GM23338 (cell line): ENCODE measurements around the gene HMOX1. TPM values are rescaled to one million over a fixed set of nuclear protein-coding genes. Genes with fewer than 3 reads are reported as not detected.

Experiments
- ATAC-seq: fragments of 200-7000 bp; cut with Tn5 transposase; 3 replicates; pipeline ENCODE4 v1.9.1; 2020
- DNase-seq: peaks from one replicate; pipeline ENCODE4 v3.0.0-alpha.2; 2015; ENCODE audit warnings: low spot score
- H2AFZ ChIP-seq: fragments of 200-600 bp; sonication (generic); 2 replicates; pipeline ENCODE4 v1.8.0; 2016; ENCODE audit warnings: antibody characterized with exemption, mild to moderate bottlenecking, moderate library complexity
- H3F3A ChIP-seq: fragments of 200-600 bp; sonication (generic); replicated peaks from 2 replicates; pipeline ENCODE4 v1.8.0; 2017; ENCODE audit warnings: antibody characterized with exemption, mixed run types, low read depth
- H3K27ac ChIP-seq: fragments of 200-600 bp; sonication (generic); 2 replicates; pipeline ENCODE4 v1.6.1; 2016; ENCODE audit warnings: low read depth
- H3K27me3 ChIP-seq: fragments of 200-600 bp; sonication (generic); 2 replicates; pipeline ENCODE4 v1.8.0; 2016; ENCODE audit warnings: mild to moderate bottlenecking, mixed run types, moderate library complexity; ENCODE audit not compliant: insufficient read depth
- H3K36me3 ChIP-seq: fragments of 200-600 bp; sonication (generic); 2 replicates; pipeline ENCODE4 v1.8.0; 2016; ENCODE audit warnings: mild to moderate bottlenecking; ENCODE audit not compliant: insufficient read depth
- H3K4me1 ChIP-seq: fragments of 200-600 bp; sonication (generic); 2 replicates; pipeline ENCODE4 v1.8.0; 2016; ENCODE audit warnings: mild to moderate bottlenecking, moderate library complexity; ENCODE audit not compliant: insufficient read depth
- H3K4me2 ChIP-seq: fragments of 200-600 bp; sonication (generic); 2 replicates; pipeline ENCODE4 v1.7.1; 2017; ENCODE audit warnings: mixed run types
- H3K4me3 ChIP-seq: fragments of 200-600 bp; sonication (generic); 2 replicates; pipeline ENCODE4 v1.6.1; 2016; ENCODE audit warnings: mixed run types
- H3K79me2 ChIP-seq: fragments of 200-600 bp; sonication (generic); replicated peaks from 2 replicates; pipeline ENCODE4 v1.8.0; 2017; ENCODE audit warnings: mild to moderate bottlenecking; ENCODE audit not compliant: insufficient read depth
- H3K9me2 ChIP-seq: fragments of 200-600 bp; sonication (generic); 2 replicates; pipeline ENCODE4 v1.8.0; 2017; ENCODE audit not compliant: insufficient read depth
- H4K20me1 ChIP-seq: fragments of 200-600 bp; sonication (generic); replicated peaks from 2 replicates; pipeline ENCODE4 v1.8.0; 2017; ENCODE audit warnings: mild to moderate bottlenecking; ENCODE audit not compliant: insufficient read depth
- H3K27ac Mint-ChIP-seq: 2 replicates; pipeline ENCODE4 v1.8.0; 2020; ENCODE audit warnings: inconsistent platforms, mild to moderate bottlenecking, moderate library complexity, mixed read lengths
- H3K27me3 Mint-ChIP-seq: 3 replicates; pipeline ENCODE4 v1.8.0; 2022; ENCODE audit warnings: low read depth, mild to moderate bottlenecking, moderate library complexity, mixed read lengths, inconsistent platforms; ENCODE audit not compliant: insufficient read depth, poor library complexity
- H3K36me3 Mint-ChIP-seq: 3 replicates; pipeline ENCODE4 v1.8.0; 2021; ENCODE audit warnings: low read depth, mild to moderate bottlenecking, inconsistent platforms, moderate library complexity, mixed read lengths
- H3K4me1 Mint-ChIP-seq: 3 replicates; pipeline ENCODE4 v1.8.0; 2020; ENCODE audit warnings: mild to moderate bottlenecking, inconsistent platforms, mixed read lengths
- H3K4me3 Mint-ChIP-seq: 3 replicates; pipeline ENCODE4 v1.8.0; 2021; ENCODE audit warnings: moderate library complexity, mild to moderate bottlenecking, inconsistent platforms, mixed read lengths
- H3K9me3 Mint-ChIP-seq: 3 replicates; pipeline ENCODE4 v1.8.0; 2020; ENCODE audit warnings: moderate library complexity, mild to moderate bottlenecking, inconsistent platforms, mixed read lengths
- CREB1 ChIP-seq: fragments of 250-450 bp; sonication (Bioruptor Pico); IDR thresholded peaks from 2 replicates; pipeline ENCODE4 v1.5.0; 2020; ENCODE audit warnings: low read depth, mild to moderate bottlenecking, moderate library complexity
- EZH2 ChIP-seq: fragments of 200-600 bp; sonication (generic); IDR thresholded peaks from one replicate; pipeline ENCODE4 v1.8.0; 2017; ENCODE audit warnings: antibody characterized with exemption, mild to moderate bottlenecking, low read depth; ENCODE audit not compliant: unreplicated experiment
- JUNB ChIP-seq: IDR thresholded peaks from one replicate; pipeline ENCODE4 v1.6.1; 2016; ENCODE audit warnings: antibody characterized with exemption; ENCODE audit not compliant: unreplicated experiment
- NANOG ChIP-seq: IDR thresholded peaks from 2 replicates; pipeline ENCODE4 v1.6.1; 2016; ENCODE audit warnings: antibody characterized with exemption, borderline replicate concordance
- POLR2AphosphoS5 ChIP-seq: IDR thresholded peaks from 2 replicates; pipeline ENCODE4 v1.6.1; 2016; ENCODE audit warnings: antibody characterized with exemption, low read depth
- REST ChIP-seq: IDR thresholded peaks from one replicate; pipeline ENCODE4 v1.6.1; 2018; ENCODE audit warnings: antibody characterized with exemption; ENCODE audit not compliant: unreplicated experiment
- STAT1 ChIP-seq: IDR thresholded peaks from one replicate; pipeline ENCODE4 v1.6.1; 2016; ENCODE audit warnings: antibody characterized with exemption; ENCODE audit not compliant: unreplicated experiment
- ZNF331 ChIP-seq: fragments of 250-450 bp; sonication (Bioruptor Pico); IDR thresholded peaks from 2 replicates; pipeline ENCODE4 v1.5.0; 2020; ENCODE audit warnings: low read depth, mild to moderate bottlenecking, moderate library complexity
- ZNF462 ChIP-seq: fragments of 250-450 bp; sonication (Bioruptor Pico); IDR thresholded peaks from 2 replicates; pipeline ENCODE4 v1.5.0; 2020; ENCODE audit warnings: mild to moderate bottlenecking, moderate library complexity
- polyA plus RNA-seq: library from polyadenylated mRNA; unstranded; fragments of >200 nt; fragmentation: Nextera tagmentation; extraction: Ambion mirVana; gene quantifications from 2 replicates; pipeline ENCODE4 v1.2.1, GENCODE V29; 2016
- total RNA-seq: library from RNA; depleted of rRNA; stranded (reverse); fragments of >200 nt; shearing (Covaris generic); gene quantifications from 2 replicates; pipeline ENCODE4 v1.2.3, GENCODE V29; 2014
- TF ChIP-seq, protein P1 (sequence below): IDR thresholded peaks from 2 replicates; pipeline ENCODE4 v1.6.1; 2016; ENCODE audit warnings: antibody characterized with exemption
- TF ChIP-seq, protein P2 (sequence below), 2 experiments: fragments of 200-600 bp in 1 of 2; sonication (generic) in 1 of 2; conservative IDR thresholded peaks; 2 replicates each; pipeline versions ENCODE4 v1.5.1 to v1.6.1; 2016 to 2017; ENCODE audit warnings: antibody characterized with exemption in 2 of 2, low read depth in 2 of 2, mild to moderate bottlenecking in 2 of 2, moderate library complexity in 1 of 2

Gene HMOX1
- total and polyA plus RNA-seq, 2 experiments from 2014 or later = 10.9 to 22.6 TPM

- H2AFZ ChIP-seq = no peak overlapping the region
- Mint-ChIP-seq H3K4me1 (peaks cover 22% of the 10 kb centered on the region), H3K4me3 (no peak overlapping the region), H3K27ac (no peak overlapping the region), H3K9me3 (no peaks in the 10 kb centered on the region; the same call in 2 of the 3 replicates), H3K36me3 (no peaks in the 10 kb centered on the region), H3K27me3 (peaks cover 17% of the 10 kb centered on the region)
- TF ChIP-seq ZNF462 (CRISPR knock-in tag) = no peak
- TF ChIP-seq ZNF331 = no peak
- no peak for TF ChIP-seq STAT1
- TF ChIP-seq JUNB = no peak
- TF ChIP-seq, protein P1, sequence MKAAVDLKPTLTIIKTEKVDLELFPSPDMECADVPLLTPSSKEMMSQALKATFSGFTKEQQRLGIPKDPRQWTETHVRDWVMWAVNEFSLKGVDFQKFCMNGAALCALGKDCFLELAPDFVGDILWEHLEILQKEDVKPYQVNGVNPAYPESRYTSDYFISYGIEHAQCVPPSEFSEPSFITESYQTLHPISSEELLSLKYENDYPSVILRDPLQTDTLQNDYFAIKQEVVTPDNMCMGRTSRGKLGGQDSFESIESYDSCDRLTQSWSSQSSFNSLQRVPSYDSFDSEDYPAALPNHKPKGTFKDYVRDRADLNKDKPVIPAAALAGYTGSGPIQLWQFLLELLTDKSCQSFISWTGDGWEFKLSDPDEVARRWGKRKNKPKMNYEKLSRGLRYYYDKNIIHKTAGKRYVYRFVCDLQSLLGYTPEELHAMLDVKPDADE = no peak
- TF ChIP-seq CREB1 (CRISPR knock-in tag) = no peak
- no peak for TF ChIP-seq POLR2AphosphoS5
- TF ChIP-seq, protein P2, sequence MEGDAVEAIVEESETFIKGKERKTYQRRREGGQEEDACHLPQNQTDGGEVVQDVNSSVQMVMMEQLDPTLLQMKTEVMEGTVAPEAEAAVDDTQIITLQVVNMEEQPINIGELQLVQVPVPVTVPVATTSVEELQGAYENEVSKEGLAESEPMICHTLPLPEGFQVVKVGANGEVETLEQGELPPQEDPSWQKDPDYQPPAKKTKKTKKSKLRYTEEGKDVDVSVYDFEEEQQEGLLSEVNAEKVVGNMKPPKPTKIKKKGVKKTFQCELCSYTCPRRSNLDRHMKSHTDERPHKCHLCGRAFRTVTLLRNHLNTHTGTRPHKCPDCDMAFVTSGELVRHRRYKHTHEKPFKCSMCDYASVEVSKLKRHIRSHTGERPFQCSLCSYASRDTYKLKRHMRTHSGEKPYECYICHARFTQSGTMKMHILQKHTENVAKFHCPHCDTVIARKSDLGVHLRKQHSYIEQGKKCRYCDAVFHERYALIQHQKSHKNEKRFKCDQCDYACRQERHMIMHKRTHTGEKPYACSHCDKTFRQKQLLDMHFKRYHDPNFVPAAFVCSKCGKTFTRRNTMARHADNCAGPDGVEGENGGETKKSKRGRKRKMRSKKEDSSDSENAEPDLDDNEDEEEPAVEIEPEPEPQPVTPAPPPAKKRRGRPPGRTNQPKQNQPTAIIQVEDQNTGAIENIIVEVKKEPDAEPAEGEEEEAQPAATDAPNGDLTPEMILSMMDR (conservative IDR thresholded peaks at IDR 0.05; ENCODE audit: low read depth in 2 of 2) = no peak
- no peak for TF ChIP-seq EZH2
- no peak for TF ChIP-seq NANOG
- no peak for TF ChIP-seq REST
- no peaks in the 10 kb centered on the region for H4K20me1 ChIP-seq
- no peaks in the 10 kb centered on the region for H3K9me2 ChIP-seq
- H3K27me3 ChIP-seq = peaks cover 11% of the 10 kb centered on the region
- no peaks in the 10 kb centered on the region for H3K36me3 ChIP-seq
- H3K79me2 ChIP-seq = no peaks in the 10 kb centered on the region
- H3F3A ChIP-seq = peaks cover 4% of the 10 kb centered on the region; the same call in 1 of the 2 replicates
- no peak overlapping the region for H3K4me2 ChIP-seq
- no peak overlapping the region for H3K27ac ChIP-seq
- ATAC-seq (no peak), DNase-seq (no peak)
- H3K4me3 ChIP-seq = no peak overlapping the region
- peaks cover 7% of the 10 kb centered on the region for H3K4me1 ChIP-seq
Observed at GRCh38 chr22:35354068-35354467, 26.8 kb upstream of the HMOX1 start.
